Measurements from ENCODE around the gene FMNL2.

Gene FMNL2

DNA sequence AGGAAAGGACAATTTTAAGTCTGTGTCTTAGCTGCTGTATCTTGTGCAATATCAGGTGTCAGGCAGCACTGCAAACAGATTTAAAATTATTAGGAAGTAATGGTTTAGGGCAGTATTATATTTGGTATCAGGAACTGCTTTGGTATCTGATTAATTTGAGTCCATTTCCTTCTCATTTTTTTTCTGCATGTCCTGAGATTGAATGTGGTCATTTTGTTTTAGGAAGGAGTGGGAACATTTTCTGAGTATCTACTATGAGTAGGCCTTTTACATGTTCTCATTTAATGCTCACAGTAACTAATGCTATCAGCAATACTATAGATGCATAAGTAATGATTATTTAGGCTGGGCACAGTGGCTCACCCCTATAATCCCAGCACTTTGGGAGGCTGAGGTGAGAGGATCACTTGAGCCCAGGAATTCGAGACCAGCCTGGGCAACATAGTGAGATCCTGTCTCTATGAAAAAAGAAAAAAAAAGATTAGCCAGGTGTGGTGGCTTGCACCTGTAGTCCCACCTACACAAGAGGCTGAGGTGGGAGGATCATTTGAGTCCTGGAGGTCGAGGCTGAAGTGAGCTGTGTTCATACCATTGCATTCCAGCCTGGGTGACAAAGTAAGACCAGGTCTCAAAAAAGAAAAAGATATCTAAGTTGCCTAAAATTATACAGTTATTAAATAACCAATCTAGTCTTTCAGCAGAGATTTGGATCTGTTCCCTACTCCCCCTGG is 4.7 kb downstream of the FMNL2 start:
- DNase-seq (ENCODE audit: low read depth, low spot score): no peak

DNA sequence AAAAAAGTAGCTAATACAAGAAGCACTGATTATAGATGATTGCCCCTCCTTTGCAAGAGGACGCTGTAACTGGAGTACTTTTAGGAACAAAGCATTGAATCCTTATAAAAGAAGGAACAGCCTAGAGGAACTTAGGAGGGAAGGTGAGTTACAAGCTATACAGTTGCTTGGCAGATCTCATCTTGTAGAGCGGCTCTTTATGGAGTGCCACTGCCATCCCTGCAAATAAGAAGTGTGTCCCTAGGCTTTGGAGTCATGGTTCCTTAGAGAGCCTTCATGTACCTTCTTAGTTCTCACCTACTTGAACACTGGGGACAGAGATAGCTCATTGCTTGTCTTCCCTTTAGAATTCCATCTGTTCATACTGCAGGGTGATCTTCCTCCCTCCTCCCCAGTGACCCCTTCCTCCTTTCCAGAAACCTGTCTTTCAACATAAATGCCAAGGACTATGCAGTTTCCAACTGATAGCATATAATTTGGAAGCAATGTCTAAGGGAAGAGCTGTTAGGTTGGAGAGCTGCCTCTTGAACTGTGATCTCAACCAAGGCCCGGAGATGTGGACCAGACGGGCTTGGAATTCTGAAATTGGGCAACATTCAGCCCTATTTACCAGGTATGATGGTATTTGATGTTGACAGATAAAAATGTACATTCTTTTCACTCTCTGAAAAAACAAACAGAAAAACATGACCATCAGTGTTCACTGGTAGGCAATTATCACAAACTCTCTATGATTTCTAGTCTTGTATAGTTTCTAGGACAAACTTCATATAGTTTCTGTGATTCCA is 7.5 kb downstream of the FMNL2 start:
- DNase-seq (ENCODE audit: low read depth, low spot score): no peak

DNA sequence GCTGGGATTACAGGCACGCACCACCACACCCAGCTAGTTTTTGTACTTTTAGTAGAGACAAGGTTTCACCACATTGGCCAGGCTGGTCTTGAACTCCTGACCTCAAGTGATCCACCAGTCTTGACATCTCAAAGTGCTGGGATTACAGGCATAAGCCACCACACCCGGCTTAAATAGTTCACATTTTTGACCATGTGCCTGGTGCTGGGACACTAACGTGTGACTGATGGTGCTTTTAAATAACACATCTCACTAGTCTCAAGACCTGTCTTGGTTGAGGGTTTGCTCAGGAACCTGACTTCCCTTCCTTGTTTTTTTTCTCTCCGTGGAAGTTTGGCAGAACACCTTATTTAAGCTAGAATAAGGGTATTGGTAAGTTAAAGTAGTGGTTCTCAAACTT is 8.5 kb downstream of the FMNL2 start:
- DNase-seq (ENCODE audit: low read depth, low spot score): no peak

- no peak for DNase-seq (ENCODE audit: low read depth, low spot score)
Measured at GRCh38 chr2:152344579-152345195, 9.7 kb downstream of the FMNL2 start.

DNA sequence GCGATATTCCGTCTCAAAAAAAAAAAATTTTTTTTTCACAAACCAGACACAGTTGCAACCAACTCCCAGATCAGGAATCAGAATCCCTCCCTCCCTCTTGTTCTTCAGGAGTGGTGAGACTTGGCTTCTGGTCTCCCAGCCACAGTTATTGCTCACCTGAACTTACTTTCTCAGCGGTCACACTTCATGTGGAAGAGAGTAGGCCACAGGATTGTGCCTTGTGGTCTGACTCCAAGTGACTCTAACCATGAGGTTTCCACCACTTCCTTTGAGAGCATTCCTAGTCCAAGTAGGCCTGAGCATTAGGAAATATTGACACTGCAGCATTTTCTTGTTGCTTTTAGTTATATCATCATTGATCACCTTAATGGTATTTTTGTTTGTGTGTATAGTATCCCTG is 12.1 kb downstream of the FMNL2 start:
- no peak for DNase-seq (ENCODE audit: low read depth, low spot score)

DNA sequence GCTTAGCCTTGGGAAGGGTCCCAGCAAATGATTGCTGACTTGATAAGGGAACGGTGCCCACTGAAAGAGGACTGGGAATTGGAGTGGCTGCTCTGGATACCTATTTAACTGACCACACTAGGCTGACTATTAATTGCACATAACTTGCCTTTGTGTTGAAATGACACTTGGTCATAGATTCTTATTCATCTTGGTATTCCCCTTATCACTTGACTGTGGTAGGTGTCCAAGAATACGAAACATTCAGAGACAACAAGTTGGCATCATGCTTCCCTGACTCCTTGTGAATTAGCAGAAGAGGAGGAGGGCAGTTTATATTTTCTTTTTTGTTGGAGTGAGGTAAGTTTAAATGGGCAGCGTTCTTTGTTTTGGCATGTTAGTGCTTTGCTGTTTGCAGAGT is 13.4 kb downstream of the FMNL2 start:
- no peak for DNase-seq (ENCODE audit: low read depth, low spot score)

- DNase-seq (ENCODE audit: low read depth, low spot score): no peak
Measured at GRCh38 chr2:152349416-152349815, 14.4 kb downstream of the FMNL2 start.

GRCh38 chr2:152350155-152350679 is 15.2 kb downstream of the FMNL2 start:
- DNase-seq (ENCODE audit: low read depth, low spot score): no peak

GRCh38 chr2:152352616-152353015 is 17.6 kb downstream of the FMNL2 start:
- no peak for DNase-seq (ENCODE audit: low read depth, low spot score)

GRCh38 chr2:152353364-152353763 is 18.4 kb downstream of the FMNL2 start:
- no peak for DNase-seq (ENCODE audit: low read depth, low spot score)

DNA sequence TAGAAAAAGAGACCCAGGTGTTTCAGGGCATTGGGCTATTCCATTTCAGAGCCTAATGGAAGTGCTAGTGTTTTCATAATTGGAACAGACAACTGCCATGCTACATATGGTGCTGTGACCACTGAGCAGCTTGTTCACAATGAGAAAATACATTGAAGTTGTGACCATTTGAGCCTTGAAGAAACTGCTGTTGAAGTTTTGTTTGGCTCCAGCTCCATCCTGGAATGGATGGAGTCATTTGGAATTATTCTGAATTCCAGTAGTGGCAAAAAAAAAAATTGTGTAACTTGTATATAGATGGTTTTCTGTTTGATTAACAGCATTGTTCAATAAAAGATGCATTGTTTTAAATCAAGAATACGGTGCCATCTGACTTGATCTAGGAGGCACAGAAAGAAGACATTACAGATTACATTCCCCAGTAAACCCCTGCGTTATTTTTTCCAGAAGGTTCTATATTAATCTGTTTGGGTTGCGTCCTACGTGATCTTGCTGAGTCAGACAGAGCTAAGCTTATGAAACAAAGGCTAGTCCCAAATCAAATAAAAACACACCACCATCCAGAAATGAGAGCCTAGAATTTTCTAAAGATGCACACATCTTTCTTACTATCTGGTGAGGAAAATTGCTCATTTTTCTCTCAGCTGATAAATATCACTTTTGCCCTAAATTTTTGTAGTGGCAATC is 19.2 kb downstream of the FMNL2 start:
- no peak for DNase-seq (ENCODE audit: low read depth, low spot score)

- no peak for DNase-seq (ENCODE audit: low read depth, low spot score)
Measured at GRCh38 chr2:152354909-152355308, 19.9 kb downstream of the FMNL2 start.

- DNase-seq (ENCODE audit: low read depth, low spot score): no peak
Measured at GRCh38 chr2:152355409-152355831, 20.4 kb downstream of the FMNL2 start.

DNA sequence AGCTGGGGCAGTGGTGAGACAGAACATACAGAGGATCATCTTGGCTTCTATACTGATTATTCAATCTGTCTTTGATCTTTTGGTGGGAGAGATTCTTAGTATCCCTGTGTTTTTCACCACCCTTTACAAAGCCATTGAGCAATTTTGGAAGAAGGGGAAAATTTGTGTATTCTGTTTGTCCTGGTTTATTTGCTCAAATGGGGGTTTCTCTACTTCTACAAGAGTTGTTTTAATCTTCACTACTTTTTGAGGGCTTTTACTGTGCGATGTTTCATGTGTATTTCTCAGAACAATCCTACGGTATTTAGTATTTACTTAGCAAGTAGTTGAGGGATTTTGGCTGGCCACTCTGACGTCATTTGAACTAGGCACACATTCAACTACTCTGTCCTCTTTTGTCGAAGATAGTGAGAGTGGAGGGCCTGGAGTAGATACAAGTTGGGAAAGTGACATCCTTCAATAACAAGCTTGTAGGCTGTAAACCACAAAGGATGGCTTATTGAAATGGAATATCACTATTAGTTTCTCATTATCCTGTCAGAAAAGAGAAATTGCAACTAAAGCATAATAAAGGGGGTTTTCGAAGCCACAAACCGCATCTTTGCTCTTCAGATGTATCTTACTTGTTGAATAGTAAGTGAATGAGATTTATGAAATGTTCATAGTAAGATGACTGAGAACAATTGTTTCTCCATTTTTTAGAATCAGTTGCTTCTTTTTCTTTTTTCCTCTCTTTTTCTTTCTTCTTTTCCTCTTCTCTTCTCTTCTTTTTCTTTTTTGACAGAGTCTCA is 24.8 kb downstream of the FMNL2 start:
- no peak for DNase-seq (ENCODE audit: low read depth, low spot score)

DNA sequence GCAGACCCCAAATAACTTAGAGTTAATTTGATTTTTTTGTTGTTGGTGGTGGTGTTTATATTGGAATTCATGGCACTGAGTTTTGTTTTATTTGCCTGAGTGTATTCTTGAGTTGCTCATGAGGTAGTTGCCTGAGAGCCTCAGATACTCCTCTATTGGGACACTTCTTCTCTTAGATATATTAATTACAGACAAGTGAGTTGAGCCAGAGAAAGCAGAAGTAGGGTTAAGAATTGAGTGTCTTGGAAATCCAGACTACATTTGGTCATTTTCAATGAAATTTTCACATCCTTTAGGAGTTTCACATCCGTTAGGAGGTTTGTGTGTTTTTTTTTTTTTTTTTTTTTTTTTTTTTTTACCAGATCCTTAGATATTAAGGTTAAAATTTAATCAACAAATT is 29.0 kb downstream of the FMNL2 start:
- DNase-seq (ENCODE audit: low read depth, low spot score): no peak

DNA sequence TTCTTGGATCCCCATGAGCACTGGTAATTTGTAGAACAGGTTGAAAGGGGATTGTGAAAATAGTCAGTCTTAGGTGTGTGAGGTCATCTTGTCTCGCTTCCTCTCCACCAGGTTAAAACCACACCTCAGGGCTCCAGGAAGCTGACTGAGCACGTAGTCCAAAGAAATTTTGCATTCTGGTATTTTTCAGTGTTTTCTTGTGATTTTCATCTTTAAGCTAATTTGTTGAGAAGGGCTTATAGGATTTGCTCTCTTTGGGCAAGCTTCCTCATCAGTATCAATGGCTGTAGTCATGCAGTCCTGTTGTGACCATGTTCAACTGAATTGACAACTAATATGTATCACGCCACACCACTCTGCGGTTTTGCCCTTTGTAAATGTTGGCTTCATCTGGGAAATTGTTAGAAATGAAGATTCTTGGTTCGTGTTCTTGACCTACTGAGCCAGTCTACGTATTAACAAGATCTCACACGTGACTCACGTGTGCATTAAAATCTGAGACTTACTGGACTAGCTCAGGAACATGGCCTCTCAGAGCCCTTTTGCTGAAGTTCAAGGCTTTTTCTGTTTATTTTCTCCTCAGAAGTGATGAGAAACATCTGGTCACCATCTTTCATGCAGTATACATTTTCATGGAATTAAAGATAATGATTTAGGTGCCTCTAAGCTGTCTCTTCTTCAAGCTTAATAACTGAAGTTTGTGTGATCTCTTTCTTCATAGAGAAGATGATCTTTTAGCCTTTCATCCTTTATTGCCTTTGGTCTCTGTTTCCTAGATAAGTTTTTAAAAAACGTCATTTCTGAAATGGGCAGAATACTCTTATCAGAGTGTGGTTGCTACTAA is 32.8 kb downstream of the FMNL2 start:
- DNase-seq (ENCODE audit: low read depth, low spot score): no peak

- DNase-seq (ENCODE audit: low read depth, low spot score): no peak
Measured at GRCh38 chr2:152369176-152369860, 34.3 kb downstream of the FMNL2 start.

GRCh38 chr2:152370783-152371182 is 35.8 kb downstream of the FMNL2 start:
- no peak for DNase-seq (ENCODE audit: low read depth, low spot score)

- no peak for DNase-seq (ENCODE audit: low read depth, low spot score)
Measured at GRCh38 chr2:152372438-152372984, 37.5 kb downstream of the FMNL2 start.

All from activated CD4-positive, CD25-positive, alpha-beta regulatory T cell treated with anti-CD3 and anti-CD28 coated beads, Interleukin-2, amount 50 U/mL, for 16 hours (primary cell).